OCI-LY3 (cell line): Measurements from ENCODE around the gene ACTBL2.

Experiments
- EZH2phosphoT487 ChIP-seq: fragments of 200-600 bp; shearing (Covaris generic); IDR thresholded peaks from 2 replicates; pipeline ENCODE4 v1.6.1; 2018; ENCODE audit warnings: antibody characterized with exemption, mixed run types, low read depth
- TF ChIP-seq, protein P1 (sequence below): fragments of 200-600, 300-600 bp; sonication (generic); IDR thresholded peaks from 2 replicates; pipeline ENCODE4 v1.5.1; 2014; ENCODE audit warnings: antibody characterized with exemption, low read length, low read depth

DNA sequence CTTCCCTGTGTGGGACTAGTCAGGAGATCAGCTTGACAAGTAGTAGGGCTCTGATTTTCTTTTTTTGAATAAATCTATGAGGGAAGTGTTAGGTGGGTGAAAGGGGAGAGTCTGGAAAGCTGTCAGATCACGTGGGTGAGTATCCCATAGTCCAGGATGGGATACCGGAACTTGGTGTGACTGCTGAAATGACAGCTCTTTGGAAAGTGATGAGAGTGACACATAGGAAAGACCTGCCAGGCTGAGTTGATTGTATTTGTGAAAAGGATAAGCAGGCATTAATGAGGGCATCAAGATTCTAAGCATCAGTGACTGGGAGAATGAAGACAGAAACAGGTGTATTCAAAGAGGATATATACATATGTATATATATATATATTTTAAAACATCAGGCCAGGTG lies 35.6 kb downstream of the ACTBL2 start:
- TF ChIP-seq, protein P1, sequence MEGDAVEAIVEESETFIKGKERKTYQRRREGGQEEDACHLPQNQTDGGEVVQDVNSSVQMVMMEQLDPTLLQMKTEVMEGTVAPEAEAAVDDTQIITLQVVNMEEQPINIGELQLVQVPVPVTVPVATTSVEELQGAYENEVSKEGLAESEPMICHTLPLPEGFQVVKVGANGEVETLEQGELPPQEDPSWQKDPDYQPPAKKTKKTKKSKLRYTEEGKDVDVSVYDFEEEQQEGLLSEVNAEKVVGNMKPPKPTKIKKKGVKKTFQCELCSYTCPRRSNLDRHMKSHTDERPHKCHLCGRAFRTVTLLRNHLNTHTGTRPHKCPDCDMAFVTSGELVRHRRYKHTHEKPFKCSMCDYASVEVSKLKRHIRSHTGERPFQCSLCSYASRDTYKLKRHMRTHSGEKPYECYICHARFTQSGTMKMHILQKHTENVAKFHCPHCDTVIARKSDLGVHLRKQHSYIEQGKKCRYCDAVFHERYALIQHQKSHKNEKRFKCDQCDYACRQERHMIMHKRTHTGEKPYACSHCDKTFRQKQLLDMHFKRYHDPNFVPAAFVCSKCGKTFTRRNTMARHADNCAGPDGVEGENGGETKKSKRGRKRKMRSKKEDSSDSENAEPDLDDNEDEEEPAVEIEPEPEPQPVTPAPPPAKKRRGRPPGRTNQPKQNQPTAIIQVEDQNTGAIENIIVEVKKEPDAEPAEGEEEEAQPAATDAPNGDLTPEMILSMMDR = no peak
- no peak for TF ChIP-seq EZH2phosphoT487
